GM19452 (cell line): ENCODE data around the gene AP3S1.
"Not testable (repeated sequence)": the region's sequence is repeated elsewhere in the genome, so short reads cannot be mapped to it uniquely, and the experiment has no call there.

Experiments used
- ATAC-seq: cut with Tn5 transposase; IDR thresholded peaks from one replicate; pipeline ENCODE4 v1.9.1; 2021; ENCODE audit not compliant: unreplicated experiment

AP3S1 gene

GRCh38 chr5:115824983-115825382 is 16.8 kb upstream of the AP3S1 start:
- ATAC-seq: not testable (repeated sequence)

- no peak for ATAC-seq
These were observed 15.8 kb upstream of the AP3S1 start for GRCh38 chr5:115825948-115826347.

GRCh38 chr5:115829913-115830312 is 11.8 kb upstream of the AP3S1 start:
- ATAC-seq: no peak

- peak; percentile 69 for ATAC-seq
These were observed 10.5 kb upstream of the AP3S1 start for GRCh38 chr5:115831163-115831768.

- no peak for ATAC-seq
These were observed 6.3 kb upstream of the AP3S1 start for GRCh38 chr5:115835481-115835880.

- ATAC-seq: peak; percentile 12
These were observed 2.7 kb upstream of the AP3S1 start for GRCh38 chr5:115838885-115839518.

GRCh38 chr5:115840873-115841272 is 862 bp upstream of the AP3S1 start:
- ATAC-seq: no peak

- peak; percentile 31 for ATAC-seq
These were observed 577 bp downstream of the AP3S1 start for GRCh38 chr5:115842089-115842935.

- no peak for ATAC-seq
These were observed 1.2 kb downstream of the AP3S1 start for GRCh38 chr5:115842952-115843351.

GRCh38 chr5:115843444-115844130 is 1.9 kb downstream of the AP3S1 start:
- no peak for ATAC-seq

- no peak for ATAC-seq
These were observed 2.6 kb downstream of the AP3S1 start for GRCh38 chr5:115844321-115844817.

- no peak for ATAC-seq
These were observed 5.6 kb downstream of the AP3S1 start for GRCh38 chr5:115847290-115847689.

GRCh38 chr5:115849258-115849798 is 7.6 kb downstream of the AP3S1 start:
- ATAC-seq: no peak

- no peak for ATAC-seq
These were observed 9.1 kb downstream of the AP3S1 start for GRCh38 chr5:115850744-115851416.

GRCh38 chr5:115854139-115854538 is 12.4 kb downstream of the AP3S1 start:
- no peak for ATAC-seq

- ATAC-seq: no peak
These were observed 14.2 kb downstream of the AP3S1 start for GRCh38 chr5:115855959-115856358.

GRCh38 chr5:115857057-115857479 is 15.3 kb downstream of the AP3S1 start:
- ATAC-seq: no peak

- ATAC-seq: no peak
These were observed 16.1 kb downstream of the AP3S1 start for GRCh38 chr5:115857626-115858349.

- ATAC-seq: no peak
These were observed 16.7 kb downstream of the AP3S1 start for GRCh38 chr5:115858396-115858795.

- no peak for ATAC-seq
These were observed 17.6 kb downstream of the AP3S1 start for GRCh38 chr5:115859378-115859777.
